ENCODE data around the gene KLHDC3.
"Not testable (repeated sequence)": the region's sequence is repeated elsewhere in the genome, so short reads cannot be mapped to it uniquely, and the experiment has no call there.

The KLHDC3 gene

GRCh38 chr6:42987533-42988451, 26.3 kb upstream of the KLHDC3 start:
- no peak for TF ChIP-seq POLR2A (IDR thresholded peaks at IDR 0.05; ENCODE audit: low read depth, low read length)
- no peak for TF ChIP-seq PAX5 (IDR thresholded peaks at IDR 0.05; ENCODE audit: insufficient read depth, low read length, severe bottlenecking)
- TF ChIP-seq TAF1 (IDR thresholded peaks at IDR 0.05; ENCODE audit: low read depth, low read length), result no peak
- no peak for TF ChIP-seq POU2F2 (IDR thresholded peaks at IDR 0.05; ENCODE audit: low read depth, low read length)
- no peak for TF ChIP-seq POLR2AphosphoS5 (IDR thresholded peaks at IDR 0.05; ENCODE audit: low read depth, low read length)
- no peak for TF ChIP-seq SPI1 (IDR thresholded peaks at IDR 0.05; ENCODE audit: low read depth, low read length)
- DNase-seq (ENCODE audit: insufficient read length, low spot score) (no peak), FAIRE-seq (no peak)

- DNase-seq (ENCODE audit: insufficient read length, low spot score), result no peak
- no peak for FAIRE-seq
- TF ChIP-seq TAF1 (IDR thresholded peaks at IDR 0.05; ENCODE audit: low read depth, low read length) (no peak), PAX5 (IDR thresholded peaks at IDR 0.05; ENCODE audit: insufficient read depth, low read length, severe bottlenecking) (no peak), POLR2A (IDR thresholded peaks at IDR 0.05; ENCODE audit: low read depth, low read length) (no peak), POLR2AphosphoS5 (IDR thresholded peaks at IDR 0.05; ENCODE audit: low read depth, low read length) (no peak), SPI1 (IDR thresholded peaks at IDR 0.05; ENCODE audit: low read depth, low read length) (no peak), POU2F2 (IDR thresholded peaks at IDR 0.05; ENCODE audit: low read depth, low read length) (no peak)
Observed at GRCh38 chr6:42988486-42989020, 25.5 kb upstream of the KLHDC3 start.

- FAIRE-seq, result no peak
- no peak for TF ChIP-seq SPI1 (IDR thresholded peaks at IDR 0.05; ENCODE audit: low read depth, low read length)
- no peak for DNase-seq (ENCODE audit: insufficient read length, low spot score)
Observed at GRCh38 chr6:42989923-42990322, 24.1 kb upstream of the KLHDC3 start.

GRCh38 chr6:42993445-42993844, 20.6 kb upstream of the KLHDC3 start:
- FAIRE-seq (no peak), DNase-seq (ENCODE audit: insufficient read length, low spot score) (no peak)
- no peak for TF ChIP-seq TAF1 (IDR thresholded peaks at IDR 0.05; ENCODE audit: low read depth, low read length)
- no peak for TF ChIP-seq SPI1 (IDR thresholded peaks at IDR 0.05; ENCODE audit: low read depth, low read length)
- no peak for TF ChIP-seq POLR2AphosphoS5 (IDR thresholded peaks at IDR 0.05; ENCODE audit: low read depth, low read length)
- no peak for TF ChIP-seq POU2F2 (IDR thresholded peaks at IDR 0.05; ENCODE audit: low read depth, low read length)
- TF ChIP-seq PAX5 (IDR thresholded peaks at IDR 0.05; ENCODE audit: insufficient read depth, low read length, severe bottlenecking), result no peak

DNA sequence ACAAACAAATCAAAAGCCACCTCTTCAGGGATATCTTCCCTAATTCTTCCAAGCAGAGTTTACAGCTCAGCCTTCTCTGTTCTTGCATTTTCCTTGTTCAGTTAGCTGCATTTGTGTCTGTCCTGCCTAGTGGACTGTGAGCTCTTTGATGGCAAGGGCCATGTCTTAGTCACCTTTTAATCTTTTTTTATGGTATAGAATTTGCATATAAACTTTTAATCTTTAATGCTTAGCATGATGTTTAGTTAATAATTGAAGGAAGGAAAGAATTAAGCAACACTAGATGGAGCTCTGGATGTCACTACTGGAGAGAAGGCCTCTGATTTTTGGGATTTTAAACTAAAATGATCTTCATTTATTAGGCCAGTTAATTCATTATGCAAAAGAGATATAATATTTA, 17.5 kb upstream of the KLHDC3 start:
- TF ChIP-seq POLR2AphosphoS5 (IDR thresholded peaks at IDR 0.05; ENCODE audit: low read depth, low read length) (no peak), TAF1 (IDR thresholded peaks at IDR 0.05; ENCODE audit: low read depth, low read length) (no peak), POU2F2 (IDR thresholded peaks at IDR 0.05; ENCODE audit: low read depth, low read length) (no peak), POLR2A (IDR thresholded peaks at IDR 0.05; ENCODE audit: low read depth, low read length) (no peak), SPI1 (IDR thresholded peaks at IDR 0.05; ENCODE audit: low read depth, low read length) (no peak), PAX5 (IDR thresholded peaks at IDR 0.05; ENCODE audit: insufficient read depth, low read length, severe bottlenecking) (no peak)
- DNase-seq (ENCODE audit: insufficient read length, low spot score) (no peak), FAIRE-seq (no peak)

DNA sequence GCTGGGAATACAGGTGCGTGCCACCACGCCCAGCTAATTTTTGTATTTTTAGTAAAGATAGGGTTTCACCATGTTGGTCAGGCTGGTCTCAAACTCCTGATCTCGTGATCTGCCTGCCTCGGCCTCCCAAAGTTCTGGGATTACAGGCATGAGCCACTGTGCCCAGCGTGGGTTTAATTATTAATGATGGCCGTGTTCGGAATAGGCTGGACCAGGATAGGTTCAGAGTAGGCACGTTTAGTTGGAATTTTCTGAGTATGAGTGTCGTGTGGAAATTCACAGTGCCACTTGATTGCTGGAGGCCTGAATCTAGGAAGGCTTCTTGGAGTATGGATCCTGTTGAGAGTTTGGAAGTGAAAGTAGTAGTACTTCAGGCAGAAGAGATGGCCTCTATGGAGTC, 15.8 kb upstream of the KLHDC3 start:
- DNase-seq (ENCODE audit: insufficient read length, low spot score); FAIRE-seq: not testable (repeated sequence)

DNA sequence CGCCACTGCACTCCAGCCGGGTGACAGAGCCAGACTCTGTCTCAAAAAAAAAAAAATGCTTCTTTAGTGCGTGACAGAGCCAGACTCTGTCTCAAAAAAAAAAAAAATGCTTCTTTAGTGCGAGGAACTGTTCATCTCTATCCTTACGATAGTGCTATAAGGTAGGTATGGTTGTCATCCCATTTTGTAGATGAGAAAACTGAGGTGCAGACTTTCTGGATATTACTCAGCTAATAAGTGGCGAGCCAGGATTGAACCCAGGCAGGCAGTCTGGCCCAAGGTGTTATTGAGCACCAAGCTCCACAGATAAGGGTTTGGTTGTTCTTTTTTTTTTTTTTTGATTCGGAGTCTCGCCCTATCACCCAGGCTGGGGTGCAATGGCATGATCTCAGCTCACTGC, 12.2 kb upstream of the KLHDC3 start:
- no peak for TF ChIP-seq PAX5 (IDR thresholded peaks at IDR 0.05; ENCODE audit: insufficient read depth, low read length, severe bottlenecking)
- TF ChIP-seq SPI1 (IDR thresholded peaks at IDR 0.05; ENCODE audit: low read depth, low read length), result no peak
- TF ChIP-seq TAF1 (IDR thresholded peaks at IDR 0.05; ENCODE audit: low read depth, low read length), result no peak
- TF ChIP-seq POLR2A (IDR thresholded peaks at IDR 0.05; ENCODE audit: low read depth, low read length), result no peak
- TF ChIP-seq POLR2AphosphoS5 (IDR thresholded peaks at IDR 0.05; ENCODE audit: low read depth, low read length), result no peak
- no peak for TF ChIP-seq POU2F2 (IDR thresholded peaks at IDR 0.05; ENCODE audit: low read depth, low read length)
- DNase-seq (ENCODE audit: insufficient read length, low spot score) (no peak), FAIRE-seq (no peak)

DNA sequence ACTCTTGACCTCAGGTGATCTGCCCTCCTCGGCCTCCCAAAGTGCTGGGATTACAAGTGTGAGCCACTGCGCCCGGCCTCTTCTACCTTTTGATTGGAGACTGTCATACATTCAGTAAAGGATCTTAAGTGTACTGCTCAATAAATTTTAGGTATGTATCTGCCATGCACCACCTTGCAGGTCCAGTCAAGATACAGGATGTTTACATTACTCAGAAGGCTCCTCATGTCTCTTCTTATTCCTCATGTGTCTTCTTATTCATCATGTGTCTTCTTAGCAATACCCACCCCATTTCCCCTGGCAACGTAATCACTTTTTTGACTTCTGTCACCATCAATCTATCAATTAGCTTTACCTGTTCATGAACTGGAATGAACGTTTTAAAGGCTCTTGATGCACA, 8.2 kb upstream of the KLHDC3 start:
- FAIRE-seq (peak; percentile 64), DNase-seq (ENCODE audit: insufficient read length, low spot score) (no peak)
- no peak for TF ChIP-seq POLR2A (IDR thresholded peaks at IDR 0.05; ENCODE audit: low read depth, low read length)
- TF ChIP-seq POU2F2 (IDR thresholded peaks at IDR 0.05; ENCODE audit: low read depth, low read length), result no peak
- no peak for TF ChIP-seq POLR2AphosphoS5 (IDR thresholded peaks at IDR 0.05; ENCODE audit: low read depth, low read length)
- no peak for TF ChIP-seq PAX5 (IDR thresholded peaks at IDR 0.05; ENCODE audit: insufficient read depth, low read length, severe bottlenecking)
- no peak for TF ChIP-seq SPI1 (IDR thresholded peaks at IDR 0.05; ENCODE audit: low read depth, low read length)
- TF ChIP-seq TAF1 (IDR thresholded peaks at IDR 0.05; ENCODE audit: low read depth, low read length), result no peak

DNA sequence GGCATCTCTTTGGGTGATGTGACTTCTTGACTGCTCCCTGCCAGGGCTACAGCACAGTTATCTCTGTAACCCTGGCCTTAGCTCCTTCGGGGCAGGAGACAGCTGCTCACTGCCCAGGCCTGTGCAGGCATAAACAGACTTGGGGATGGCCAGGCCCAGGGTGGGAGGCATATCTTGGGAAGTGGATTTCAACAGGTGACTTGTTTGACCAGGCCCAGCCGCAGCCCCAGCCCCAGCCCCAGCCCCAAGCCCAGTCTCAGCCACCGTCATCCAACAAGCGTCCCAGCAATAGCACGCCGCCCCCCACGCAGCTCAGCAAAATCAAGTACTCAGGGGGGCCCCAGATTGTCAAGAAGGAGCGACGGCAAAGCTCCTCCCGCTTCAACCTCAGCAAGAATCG, 7.8 kb upstream of the KLHDC3 start:
- DNase-seq (ENCODE audit: insufficient read length, low spot score) (no peak), FAIRE-seq (no peak)
- TF ChIP-seq POU2F2 (IDR thresholded peaks at IDR 0.05; ENCODE audit: low read depth, low read length) (no peak), POLR2A (IDR thresholded peaks at IDR 0.05; ENCODE audit: low read depth, low read length) (no peak), POLR2AphosphoS5 (IDR thresholded peaks at IDR 0.05; ENCODE audit: low read depth, low read length) (no peak), SPI1 (IDR thresholded peaks at IDR 0.05; ENCODE audit: low read depth, low read length) (no peak), PAX5 (IDR thresholded peaks at IDR 0.05; ENCODE audit: insufficient read depth, low read length, severe bottlenecking) (no peak), TAF1 (IDR thresholded peaks at IDR 0.05; ENCODE audit: low read depth, low read length) (no peak)

- DNase-seq (ENCODE audit: insufficient read length, low spot score) (no peak), FAIRE-seq (no peak)
- no peak for TF ChIP-seq PAX5 (IDR thresholded peaks at IDR 0.05; ENCODE audit: insufficient read depth, low read length, severe bottlenecking)
- TF ChIP-seq TAF1 (IDR thresholded peaks at IDR 0.05; ENCODE audit: low read depth, low read length), result no peak
- TF ChIP-seq SPI1 (IDR thresholded peaks at IDR 0.05; ENCODE audit: low read depth, low read length), result no peak
- no peak for TF ChIP-seq POLR2A (IDR thresholded peaks at IDR 0.05; ENCODE audit: low read depth, low read length)
Observed at GRCh38 chr6:43007126-43007525, 6.9 kb upstream of the KLHDC3 start.

Data from GM12891 (cell line).